Measurements from ENCODE around the gene PDE4D.

DNA sequence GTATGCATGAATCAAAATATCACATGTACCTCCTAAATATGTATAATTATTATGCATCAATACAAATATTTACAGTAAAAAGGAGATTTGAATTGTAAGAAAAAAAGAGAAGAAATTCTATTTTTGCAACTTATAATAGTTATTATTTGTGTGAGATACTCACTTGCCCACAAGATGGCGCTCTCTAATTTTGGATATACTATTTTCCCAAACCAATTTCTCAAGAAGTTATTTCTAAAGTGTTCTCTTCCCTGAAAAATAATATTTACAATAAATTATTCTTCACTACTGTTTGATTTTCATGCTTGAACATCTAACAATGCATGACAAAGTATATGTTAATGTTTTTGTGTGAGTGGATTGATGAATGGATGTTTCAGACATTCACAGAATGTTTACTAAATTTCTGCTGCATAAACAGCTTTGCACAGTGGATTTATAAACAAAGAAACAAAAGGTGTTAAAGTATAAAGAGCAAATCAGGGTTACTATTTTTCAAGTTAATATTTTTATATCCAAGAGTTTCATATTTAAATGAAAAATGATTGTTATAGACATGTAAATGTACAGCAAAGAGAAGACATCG lies 503.4 kb downstream of the PDE4D start:
- TF ChIP-seq EZH2phosphoT487 (IDR thresholded peaks at IDR 0.05; ENCODE audit: borderline replicate concordance, low read depth, low read length): no peak
- TF ChIP-seq, protein P1, sequence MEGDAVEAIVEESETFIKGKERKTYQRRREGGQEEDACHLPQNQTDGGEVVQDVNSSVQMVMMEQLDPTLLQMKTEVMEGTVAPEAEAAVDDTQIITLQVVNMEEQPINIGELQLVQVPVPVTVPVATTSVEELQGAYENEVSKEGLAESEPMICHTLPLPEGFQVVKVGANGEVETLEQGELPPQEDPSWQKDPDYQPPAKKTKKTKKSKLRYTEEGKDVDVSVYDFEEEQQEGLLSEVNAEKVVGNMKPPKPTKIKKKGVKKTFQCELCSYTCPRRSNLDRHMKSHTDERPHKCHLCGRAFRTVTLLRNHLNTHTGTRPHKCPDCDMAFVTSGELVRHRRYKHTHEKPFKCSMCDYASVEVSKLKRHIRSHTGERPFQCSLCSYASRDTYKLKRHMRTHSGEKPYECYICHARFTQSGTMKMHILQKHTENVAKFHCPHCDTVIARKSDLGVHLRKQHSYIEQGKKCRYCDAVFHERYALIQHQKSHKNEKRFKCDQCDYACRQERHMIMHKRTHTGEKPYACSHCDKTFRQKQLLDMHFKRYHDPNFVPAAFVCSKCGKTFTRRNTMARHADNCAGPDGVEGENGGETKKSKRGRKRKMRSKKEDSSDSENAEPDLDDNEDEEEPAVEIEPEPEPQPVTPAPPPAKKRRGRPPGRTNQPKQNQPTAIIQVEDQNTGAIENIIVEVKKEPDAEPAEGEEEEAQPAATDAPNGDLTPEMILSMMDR (conservative IDR thresholded peaks at IDR 0.05; ENCODE audit: low read length): peak; percentile 96
